GM19324 (cell line): ENCODE results near the gene KIAA0319L.
"Not testable (repeated sequence)": the region's sequence is repeated elsewhere in the genome, so short reads cannot be mapped to it uniquely, and the experiment has no call there.

Experiments
- ATAC-seq: cut with Tn5 transposase; IDR thresholded peaks from one replicate; pipeline ENCODE4 v1.9.1; 2021; ENCODE audit warnings: mild to moderate bottlenecking, moderate library complexity; ENCODE audit not compliant: unreplicated experiment, low FRiP score

The KIAA0319L gene

GRCh38 chr1:35585281-35585680, 28.1 kb upstream of the KIAA0319L start:
- ATAC-seq = no peak

DNA sequence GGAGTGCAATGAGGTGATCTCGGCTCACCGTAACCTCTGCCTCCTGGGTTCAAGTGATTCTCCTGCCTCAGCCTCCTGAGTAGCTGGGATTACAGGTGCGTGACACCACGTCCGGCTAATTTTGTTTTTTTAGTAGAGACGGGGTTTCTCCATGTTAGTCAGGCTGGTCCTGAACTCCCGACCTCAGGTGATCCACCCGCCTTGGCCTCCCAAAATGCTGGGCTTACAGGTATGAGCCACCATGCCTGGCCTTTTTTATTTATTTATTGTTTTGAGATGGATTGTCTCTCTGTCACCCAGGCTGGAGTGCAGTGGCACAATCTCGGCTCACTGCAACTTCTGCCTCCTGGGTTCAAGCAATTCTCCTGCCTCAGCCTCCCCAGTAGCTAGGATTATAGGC, 24.4 kb upstream of the KIAA0319L start:
- not testable (repeated sequence) for ATAC-seq

DNA sequence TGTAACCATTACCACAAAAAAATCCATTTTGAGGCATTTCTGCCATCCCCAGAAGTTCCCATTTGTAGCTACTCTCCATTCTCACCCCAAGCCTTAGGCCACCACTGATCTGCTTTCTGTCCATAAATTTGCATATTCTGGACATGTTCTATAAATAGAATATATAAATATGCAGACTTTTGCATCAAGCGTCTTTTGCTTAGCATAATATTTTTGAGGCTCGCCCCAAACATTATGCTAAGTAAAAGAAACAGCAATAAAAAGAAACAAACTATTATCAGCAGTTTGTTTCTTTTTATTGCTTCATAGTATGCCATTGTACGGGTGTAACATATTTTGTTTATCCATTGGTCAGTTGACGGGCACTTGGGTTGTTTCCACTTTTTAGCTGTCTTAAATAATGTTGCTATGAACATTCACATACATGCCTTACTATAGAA, 23.8 kb upstream of the KIAA0319L start:
- ATAC-seq = no peak

GRCh38 chr1:35577071-35577998, 20.1 kb upstream of the KIAA0319L start:
- no peak for ATAC-seq

DNA sequence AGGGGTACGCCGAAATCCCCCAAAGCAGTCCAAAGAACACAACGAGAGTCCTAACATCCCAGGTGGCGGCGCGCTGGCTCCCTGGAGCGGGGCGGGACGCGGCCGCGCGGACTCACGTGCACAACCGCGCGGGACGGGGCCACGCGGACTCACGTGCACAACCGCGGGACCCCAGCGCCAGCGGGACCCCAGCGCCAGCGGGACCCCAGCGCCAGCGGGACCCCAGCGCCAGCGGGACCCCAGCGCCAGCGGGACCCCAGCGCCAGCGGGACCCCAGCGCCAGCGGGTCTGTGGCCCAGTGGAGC, 19.5 kb upstream of the KIAA0319L start:
- not testable (repeated sequence) for ATAC-seq

DNA sequence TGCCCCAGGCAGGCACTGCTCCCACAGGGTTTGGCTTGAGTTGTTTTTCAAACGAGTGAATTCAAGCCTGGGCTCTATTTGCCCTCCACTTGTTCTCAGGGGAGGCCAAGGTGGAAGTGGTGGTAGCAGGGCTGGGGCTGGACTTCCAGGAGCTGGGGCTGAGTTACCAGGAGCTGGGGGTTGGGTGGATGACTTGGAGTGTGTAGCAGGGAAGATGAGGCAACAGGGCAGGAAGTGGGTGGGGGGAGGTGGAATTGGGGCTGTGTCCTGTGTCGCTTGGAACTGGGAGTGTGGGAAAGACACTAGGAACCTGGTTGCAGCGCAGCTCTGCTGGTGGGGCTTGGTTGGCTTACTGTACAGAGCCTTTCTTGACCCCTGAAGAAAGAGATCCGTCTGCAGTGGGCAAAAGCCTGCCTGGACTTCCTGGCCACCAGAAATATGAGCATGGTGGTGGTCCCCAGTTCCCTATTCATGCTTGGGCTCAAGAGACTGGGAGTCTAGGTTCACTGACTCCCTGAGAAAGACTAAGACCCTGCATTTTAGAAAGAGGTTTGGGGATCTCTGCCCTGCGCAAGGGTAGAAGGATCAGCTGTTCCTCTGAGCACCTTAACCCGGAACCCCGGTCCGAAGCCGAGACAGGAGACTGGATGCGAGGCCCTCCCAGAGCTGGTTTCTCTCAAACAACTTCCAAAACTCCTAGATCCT, 19.0 kb upstream of the KIAA0319L start:
- no peak for ATAC-seq

DNA sequence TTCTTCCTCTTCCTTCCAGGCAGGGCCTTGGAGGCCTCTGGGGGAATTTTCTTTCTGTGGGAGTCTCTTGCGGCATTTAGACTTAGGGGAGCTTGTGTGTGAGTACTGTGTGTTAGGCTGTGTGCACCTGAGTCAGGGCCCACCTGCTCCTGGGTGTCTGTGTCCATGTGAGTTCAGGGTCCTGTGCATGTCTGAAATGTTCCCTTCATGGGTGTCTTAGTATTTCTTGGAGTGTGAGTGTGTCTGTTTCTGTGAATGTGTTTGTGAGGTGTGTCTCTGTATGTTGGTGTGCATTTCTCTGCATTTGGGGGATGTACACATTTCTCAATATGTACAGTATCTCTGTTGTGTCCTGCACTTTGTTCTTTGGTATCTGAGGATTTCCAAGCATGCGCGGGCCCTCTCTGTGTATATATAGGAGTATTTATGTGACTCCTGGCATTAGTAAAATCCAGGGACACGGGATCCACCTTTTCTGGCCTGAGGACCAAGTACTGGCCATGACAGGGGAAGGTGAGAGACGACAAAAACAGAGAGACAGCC, 18.3 kb upstream of the KIAA0319L start:
- no peak for ATAC-seq

- no peak for ATAC-seq
These were observed 17.6 kb upstream of the KIAA0319L start for GRCh38 chr1:35574655-35575415.

DNA sequence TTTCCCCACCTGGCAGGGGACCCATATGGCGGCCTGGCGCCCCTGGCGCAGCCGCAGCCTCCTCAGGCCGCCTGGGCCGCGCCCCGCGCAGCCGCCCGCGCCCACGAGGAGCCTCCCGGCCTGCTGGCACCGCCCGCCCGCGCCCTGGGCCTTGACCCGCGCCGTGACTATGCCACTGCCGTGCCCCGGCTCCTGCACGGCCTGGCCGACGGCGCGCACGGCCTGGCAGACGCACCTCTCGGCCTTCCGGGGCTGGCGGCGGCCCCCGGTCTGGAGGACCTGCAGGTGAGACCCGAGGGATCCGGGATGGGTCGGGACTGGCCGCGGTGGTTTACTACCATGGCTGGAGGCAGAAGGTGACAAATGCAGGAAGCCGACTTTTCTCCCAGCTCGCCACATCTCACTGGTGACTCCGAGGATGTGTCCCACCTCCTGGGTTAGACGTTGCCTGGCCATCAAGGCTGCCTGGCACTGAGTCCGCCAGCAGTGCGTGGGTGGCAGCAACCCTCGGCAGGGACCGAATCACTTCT, 17.0 kb upstream of the KIAA0319L start:
- ATAC-seq = no peak

DNA sequence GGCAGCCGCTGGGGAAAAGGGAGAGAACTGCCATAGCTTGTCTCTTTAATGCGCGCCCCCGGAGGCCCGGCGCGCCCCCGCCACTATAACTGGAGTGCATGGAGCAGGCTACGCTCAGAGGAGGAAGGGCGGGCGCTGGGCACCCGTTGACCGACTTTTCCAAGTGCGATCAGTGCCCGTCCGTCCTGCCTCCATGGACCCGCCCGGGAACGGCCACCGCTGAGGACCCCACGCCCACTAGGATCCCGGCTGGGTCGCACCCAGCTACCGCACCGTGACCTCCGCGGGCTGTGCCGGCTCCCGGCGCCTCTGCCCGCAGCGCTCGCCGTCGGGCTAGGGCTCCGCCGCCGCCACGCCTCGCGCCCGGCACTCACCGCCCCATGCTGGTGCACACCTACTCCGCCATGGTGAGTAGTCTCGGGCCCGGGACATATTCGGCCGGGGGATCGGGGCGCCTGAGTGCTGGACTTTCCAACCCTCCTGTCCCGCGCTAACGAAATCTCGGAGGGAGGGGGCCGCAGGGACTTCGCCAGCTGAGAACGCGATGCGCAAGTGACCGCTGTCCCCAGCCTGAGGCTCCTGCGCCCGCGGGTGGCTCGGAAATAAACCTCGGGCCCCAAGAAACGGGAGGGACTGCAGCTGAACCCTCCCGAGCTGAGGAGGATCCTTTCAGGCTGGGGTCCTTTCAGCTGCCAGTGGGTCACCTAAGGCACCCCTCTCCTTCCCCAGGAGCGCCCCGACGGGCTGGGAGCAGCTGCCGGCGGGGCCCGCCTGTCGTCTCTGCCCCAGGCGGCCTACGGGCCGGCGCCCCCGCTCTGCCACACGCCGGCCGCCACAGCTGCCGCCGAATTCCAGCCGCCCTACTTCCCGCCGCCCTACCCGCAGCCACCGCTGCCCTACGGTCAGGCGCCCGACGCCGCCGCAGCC, 16.3 kb upstream of the KIAA0319L start, which contains the start of gene TFAP2E:
Gene TFAP2E, plus strand, starts transcription at position 117 of the 927 bp plus-strand sequence. Its CDS starts 264 bp downstream, at position 381.
- ATAC-seq = no peak

GRCh38 chr1:35572296-35572695, 15.1 kb upstream of the KIAA0319L start:
- ATAC-seq = no peak

DNA sequence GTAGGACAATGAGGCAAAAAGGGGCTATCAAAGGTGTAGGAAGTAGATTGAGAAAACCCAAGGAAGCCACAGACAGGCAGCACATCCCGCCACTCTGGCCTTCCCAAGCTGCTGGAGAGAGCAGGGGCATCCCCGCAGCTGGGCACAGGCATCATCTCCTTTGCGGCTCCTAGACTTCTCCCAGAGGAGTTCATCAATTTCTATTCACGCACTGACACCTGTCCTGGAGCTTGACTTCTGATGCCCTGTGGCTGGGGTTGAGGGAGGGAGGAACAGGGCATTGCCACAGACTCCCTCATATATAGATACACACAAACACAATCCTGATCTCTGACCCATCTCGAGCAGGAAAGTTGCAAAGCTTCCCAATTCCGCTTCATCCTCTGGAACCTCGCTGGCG, 14.1 kb upstream of the KIAA0319L start:
- ATAC-seq = no peak

DNA sequence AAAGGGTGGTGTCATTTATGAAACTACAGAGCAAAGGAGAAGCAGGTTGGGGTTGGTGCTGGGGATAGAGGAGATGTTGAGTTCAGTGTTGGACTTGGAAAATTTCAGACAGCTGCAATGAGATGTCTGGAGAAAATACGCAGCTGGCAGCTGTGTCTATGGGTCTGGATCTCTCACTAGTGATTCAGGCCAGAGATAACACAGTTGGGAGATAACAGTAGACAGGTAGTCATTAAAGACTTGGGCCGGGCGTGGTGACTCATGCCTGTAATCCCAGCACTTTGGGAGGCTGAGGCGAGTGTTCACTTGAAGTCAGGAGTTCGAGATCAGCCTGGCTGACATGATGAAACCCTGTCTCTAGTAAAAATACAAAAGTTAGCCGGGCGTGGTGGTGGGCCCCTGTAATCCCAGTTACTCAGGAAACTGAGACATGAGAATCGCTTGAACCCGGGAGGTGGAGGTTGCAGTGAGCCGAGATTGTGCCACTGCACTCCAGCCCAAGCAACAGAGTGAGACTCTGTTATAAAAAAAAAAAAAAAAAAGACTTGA, 13.5 kb upstream of the KIAA0319L start:
- no peak for ATAC-seq

DNA sequence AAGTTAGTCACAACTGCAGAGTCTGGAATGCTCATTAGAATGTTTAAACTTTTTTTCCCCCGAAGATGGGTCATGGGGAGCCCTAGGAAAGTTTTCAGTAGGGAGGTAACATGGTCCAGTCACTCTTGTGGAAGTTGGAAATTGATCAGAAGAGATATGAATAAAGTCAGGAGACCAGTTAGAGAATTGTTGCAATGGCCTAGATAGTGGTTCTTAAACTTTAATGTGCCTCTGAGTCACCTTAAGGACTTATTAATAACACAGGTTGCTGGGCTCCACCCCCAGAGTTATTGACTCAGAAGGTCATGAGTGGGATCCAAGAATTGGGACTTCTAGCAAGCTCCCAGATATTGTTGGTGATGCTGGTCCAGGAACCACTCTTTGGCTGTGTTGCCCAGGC, 12.7 kb upstream of the KIAA0319L start:
- ATAC-seq = no peak

DNA sequence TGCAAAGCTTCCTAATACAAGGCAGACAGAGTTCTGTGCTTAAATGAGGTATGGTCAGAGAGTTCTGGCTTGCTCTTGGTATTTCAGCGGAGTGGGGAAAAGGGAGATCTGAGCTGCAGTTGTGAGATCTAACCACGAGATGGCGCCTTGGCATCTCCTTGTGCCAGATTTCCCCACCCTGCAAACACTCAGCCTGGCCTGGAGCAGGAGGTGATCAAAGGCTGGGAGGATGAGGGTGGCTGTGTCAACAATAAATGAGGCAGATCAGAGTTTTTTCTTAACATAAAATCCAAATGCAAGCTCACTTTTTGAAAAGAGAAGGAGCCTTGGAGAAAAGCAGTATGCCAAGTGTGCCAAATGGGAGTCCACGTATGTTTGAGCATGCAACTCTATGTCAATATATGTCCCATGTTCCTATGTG, 11.8 kb upstream of the KIAA0319L start:
- no peak for ATAC-seq

DNA sequence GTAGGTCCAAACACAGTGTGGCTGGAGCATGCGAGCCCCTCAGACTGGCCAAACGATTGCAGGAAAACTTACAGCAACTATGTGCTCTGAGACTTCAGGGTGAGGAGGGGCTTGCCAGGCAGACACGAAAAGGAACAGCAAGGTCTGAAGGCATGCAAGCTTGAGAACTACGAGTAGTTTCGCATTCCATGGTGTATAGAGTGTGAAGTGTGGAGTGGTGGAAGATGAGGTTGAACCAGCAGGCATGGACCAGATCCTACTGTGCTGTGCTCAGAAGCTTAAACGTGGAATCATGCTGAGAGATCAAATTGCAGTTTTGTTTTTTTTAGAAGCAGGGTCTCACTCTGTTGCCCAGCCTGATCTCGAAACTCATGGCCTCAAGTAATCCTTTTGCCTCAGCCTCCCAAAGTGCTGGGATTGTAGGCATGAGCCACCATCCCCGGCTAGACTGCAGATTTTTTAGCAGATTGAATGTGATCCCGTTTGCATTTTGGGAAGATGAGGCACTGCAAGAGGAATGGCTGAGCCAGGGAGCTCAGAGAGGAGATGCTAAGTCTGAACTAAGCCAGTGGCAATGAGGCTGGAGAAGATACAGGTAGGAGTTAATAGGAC, 10.8 kb upstream of the KIAA0319L start:
- ATAC-seq = no peak

- no peak for ATAC-seq
These were observed 8.5 kb upstream of the KIAA0319L start for GRCh38 chr1:35565742-35566133.

GRCh38 chr1:35564884-35565741, 7.9 kb upstream of the KIAA0319L start:
- ATAC-seq = no peak
